HuH-7.5 (cell line): ENCODE measurements around the gene CST7.
"Not testable (repeated sequence)": the region's sequence is repeated elsewhere in the genome, so short reads cannot be mapped to it uniquely, and the experiment has no call there.

Experiments used
- DNase-seq: peaks from one replicate; pipeline ENCODE4 v3.0.0; 2011; ENCODE audit warnings: low spot score

Gene CST7

GRCh38 chr20:24929867-24930723 lies 19.0 kb upstream of the CST7 start:
- not testable (repeated sequence) for DNase-seq

DNA sequence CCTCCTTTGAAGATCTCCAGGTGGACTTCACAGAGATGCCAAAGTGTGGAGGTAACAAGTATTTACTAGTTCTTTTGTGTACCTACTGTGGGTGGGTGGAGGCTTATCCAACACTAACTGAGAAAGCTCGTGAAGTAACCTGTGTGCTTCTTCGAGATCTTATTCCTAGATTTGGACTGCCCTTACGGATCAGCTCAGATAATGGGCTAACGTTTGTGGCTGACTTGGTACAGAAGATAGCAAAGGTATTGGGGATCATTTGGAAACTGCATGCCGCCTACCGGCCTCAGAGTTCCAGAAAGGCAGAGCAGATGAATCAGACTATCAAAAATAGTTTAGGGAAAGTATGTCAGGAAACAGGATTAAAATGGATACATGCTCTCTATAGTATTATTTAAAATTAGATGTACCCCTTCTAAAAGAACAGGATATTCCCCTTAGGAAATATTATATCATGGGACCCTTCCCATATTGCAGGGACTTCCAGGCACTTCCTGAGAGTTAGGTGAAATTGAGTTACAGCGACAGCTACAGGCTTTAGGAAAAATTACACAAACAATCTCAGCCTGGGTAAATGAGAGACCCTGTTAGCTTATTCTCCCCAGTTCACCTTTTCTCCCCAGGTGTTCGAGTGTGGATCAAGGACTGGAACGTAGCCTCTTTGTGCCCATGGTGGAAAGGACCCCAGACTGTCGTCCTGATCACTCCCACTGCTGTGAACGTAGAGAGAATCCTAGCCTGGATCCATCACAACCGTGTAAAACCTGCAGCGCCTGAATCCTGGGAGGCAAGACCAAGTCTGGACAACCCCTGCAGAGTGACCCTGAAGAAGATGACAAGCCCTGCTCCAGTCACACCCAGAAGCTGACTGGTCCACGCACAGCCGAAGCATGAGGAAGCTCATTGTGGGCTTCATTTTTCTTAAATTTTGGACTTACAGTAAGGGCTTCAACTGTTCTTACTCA lies 18.1 kb upstream of the CST7 start:
- DNase-seq = not testable (repeated sequence)

DNA sequence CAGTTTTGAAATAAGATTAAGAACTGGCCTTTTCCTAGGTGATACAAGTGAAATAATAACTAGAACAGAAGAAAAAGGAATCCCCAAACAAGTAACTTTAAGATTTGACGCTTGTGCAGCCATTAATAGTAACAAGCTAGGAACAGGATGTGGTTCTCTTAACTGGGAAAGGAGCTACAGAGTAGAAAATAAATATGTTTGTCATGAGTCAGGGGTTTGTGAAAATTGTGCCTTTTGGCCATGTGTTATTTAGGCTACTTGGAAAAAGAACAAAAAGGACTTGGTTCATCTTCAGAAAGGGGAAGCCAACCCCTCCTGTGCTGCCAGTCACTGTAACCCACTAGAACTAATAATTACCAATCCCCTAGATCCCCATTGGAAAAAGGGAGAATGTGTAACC lies 17.2 kb upstream of the CST7 start:
- not testable (repeated sequence) for DNase-seq

DNA sequence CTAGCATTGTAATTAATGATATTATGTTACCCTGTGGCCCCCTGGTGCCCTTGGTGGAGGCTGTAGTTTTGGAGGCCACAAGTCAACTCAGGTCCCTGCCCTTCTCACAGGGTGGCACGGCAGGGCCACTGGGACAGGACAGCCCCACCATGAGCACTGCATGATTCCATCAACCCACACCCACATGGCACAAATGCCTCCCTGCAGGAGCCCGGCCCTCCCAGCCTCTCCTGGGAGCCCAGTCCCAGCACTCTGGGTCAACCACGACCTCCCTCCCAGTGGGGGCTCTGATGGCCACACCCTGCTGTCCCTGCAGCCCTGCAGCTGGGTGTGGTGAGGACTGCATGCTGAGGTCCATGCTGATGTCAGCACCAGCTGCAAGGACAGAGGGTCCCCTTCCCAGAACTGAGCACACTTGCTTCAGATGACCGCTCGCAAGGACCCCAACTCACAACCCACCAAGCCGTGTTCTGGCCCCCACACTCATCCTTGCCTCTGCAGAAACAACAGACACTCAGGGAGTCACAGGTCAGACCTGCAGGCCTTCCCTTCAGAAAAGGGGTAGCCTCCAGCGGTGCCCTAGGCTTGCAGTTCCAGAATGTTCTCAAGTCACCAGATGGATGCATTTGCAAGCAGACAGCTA lies 15.7 kb upstream of the CST7 start:
- DNase-seq = no peak

- DNase-seq = no peak
Observed at GRCh38 chr20:24934101-24934661, 14.9 kb upstream of the CST7 start.

- no peak for DNase-seq
Observed at GRCh38 chr20:24934716-24935115, 14.4 kb upstream of the CST7 start.

- no peak for DNase-seq
Observed at GRCh38 chr20:24935140-24935539, 13.9 kb upstream of the CST7 start.

DNA sequence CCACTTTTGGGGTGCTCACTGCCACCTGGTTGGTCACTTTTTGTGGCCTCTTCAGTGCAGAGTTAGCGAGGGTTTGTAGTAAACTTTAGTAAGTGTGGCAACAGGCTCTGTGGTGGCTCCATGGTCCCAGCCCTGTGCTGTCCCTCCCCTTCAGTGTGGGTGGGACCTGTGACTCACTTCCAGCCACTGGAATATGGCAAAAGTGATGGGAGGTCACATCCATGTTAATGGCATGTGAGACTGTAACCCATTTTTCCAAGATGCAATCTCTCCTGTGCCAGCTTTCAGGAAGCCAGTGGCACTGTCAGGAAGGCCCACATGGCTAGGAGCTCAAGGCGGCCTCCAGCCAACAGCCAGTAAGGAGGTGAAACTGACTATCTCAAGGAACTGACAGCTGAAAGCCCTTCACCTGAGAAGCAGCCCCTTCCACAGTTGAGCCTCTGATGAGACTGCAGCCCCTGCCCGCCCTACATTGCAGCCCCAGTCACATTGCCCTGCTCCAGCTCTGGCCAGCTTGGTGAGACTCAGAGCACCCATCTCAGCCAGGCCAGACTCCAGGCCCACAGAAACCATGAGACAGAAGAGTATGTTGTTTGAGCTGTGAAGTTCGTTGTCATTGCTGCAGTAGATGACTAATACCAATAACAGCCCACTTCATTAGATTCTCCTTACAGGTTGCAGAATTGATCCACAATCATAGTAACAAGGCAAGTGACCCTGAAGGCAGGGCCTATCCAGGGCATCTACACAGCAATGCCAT lies 13.1 kb upstream of the CST7 start:
- no peak for DNase-seq

DNA sequence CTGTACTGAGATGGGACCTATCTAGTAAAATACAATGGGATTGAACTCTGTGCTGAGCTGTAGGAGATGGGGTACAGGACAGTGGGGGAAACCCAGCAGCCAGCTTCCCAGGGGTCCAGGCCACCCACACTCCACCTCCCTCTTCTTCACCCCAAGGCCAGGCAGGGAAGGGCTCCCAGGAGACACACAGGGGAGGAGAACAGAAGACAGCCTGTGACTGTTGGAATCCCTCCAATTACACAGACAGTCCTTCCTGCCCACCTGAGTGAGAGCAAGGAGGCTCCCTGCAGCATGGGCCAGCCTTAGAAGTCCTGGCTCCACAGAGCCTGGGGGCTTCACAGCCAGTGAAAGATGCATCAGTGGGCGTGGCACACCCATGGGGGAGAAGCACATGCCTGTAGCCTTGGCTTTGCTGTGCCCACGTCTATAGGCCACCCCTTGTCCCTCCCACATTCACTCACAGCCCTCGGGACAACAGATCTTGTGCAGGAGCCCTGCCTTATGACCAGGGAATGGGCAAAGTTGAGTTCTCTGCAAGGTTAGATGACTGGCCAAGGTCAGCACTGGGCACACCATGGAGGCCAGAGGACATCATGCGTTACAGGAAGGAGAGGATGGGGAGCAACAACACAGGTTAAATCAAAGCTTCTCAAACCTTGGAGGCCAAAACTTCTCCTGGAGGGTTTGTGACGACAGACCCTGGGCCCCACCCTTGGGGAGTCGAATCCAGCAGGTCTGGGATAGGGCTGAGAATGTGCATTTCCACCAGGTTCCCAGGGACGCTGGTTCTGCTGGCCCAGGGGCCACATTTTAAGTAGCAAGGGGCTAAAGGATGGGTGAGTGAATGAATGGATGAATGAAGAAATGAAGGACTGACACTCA lies 12.3 kb upstream of the CST7 start:
- no peak for DNase-seq

DNA sequence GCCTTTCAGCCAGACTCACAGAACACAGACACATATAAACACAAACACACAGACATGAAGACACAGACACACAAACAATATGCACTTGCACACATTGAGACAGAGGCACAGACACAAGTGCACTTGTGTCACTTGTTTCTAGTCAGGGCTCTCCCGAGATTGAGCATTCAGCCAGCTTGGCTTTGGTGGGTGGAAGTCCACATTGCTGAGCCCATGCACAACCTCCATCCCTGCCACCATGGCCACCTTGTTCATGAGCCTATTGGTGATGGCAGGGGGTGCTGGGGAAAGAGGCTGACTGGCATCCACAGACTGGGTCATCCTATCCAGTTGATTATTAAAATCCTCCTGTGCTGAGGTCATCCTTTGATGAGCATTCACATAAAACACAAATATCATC lies 11.5 kb upstream of the CST7 start:
- DNase-seq = no peak

DNA sequence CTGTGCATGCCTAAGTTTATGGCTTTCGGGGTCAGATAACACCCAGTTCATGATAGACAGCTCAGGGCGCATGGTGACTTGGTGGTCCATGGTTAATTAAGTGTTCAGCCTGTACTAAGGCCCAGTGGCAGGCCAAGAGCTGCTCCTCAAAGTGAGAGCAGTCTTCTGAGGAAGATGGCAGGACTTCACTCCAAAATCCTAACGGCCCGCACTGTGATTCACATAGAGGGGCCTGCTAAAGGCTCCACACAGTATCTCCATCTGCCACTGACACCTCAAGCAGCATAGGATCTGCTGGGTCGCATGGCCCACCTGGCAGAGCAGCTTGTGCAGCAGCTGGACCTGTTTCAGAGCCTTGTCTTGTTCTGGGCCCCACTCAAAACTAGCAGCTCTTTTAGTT lies 10.6 kb upstream of the CST7 start:
- DNase-seq = no peak

DNA sequence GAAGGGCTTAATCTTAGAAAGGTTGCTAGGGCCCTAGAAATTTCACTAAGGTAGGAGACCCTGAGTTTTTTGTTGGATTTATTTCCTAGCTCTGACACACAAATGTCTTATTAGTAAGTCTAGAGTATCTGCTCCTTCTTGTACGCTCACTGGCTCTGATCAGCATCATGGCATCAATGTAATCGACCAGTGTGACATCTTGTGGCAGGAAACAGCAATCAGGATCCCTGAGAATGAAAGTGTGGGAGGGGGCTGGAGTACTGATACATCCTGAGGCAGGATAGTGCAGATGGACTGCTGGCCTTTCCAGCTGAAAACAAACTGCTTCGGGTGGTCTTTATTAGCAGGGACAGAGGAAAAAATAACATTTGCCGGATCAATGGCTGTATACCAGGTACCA lies 10.0 kb upstream of the CST7 start:
- DNase-seq = no peak

GRCh38 chr20:24942679-24943078 lies 6.4 kb upstream of the CST7 start:
- no peak for DNase-seq

GRCh38 chr20:24943196-24943595 lies 5.9 kb upstream of the CST7 start:
- no peak for DNase-seq

DNA sequence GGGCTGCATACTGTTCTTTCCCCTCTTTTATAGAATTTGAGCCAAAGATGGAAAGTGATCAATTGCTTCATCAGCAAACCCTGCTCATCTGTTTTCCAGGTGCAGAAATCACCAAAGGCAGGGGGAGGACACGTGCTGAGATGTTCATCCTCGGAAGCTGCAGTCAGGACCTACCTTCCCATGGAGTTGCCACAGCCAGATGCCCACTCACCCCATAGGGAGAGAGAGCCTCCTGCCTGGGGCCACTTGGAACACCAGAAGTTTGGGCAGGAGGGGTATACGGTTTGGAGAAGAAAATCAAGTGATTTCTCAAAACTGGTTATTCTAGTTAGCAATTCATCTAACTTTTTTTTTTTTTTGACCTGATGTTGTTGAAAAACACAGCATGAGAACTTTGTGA lies 5.3 kb upstream of the CST7 start:
- DNase-seq = no peak

DNA sequence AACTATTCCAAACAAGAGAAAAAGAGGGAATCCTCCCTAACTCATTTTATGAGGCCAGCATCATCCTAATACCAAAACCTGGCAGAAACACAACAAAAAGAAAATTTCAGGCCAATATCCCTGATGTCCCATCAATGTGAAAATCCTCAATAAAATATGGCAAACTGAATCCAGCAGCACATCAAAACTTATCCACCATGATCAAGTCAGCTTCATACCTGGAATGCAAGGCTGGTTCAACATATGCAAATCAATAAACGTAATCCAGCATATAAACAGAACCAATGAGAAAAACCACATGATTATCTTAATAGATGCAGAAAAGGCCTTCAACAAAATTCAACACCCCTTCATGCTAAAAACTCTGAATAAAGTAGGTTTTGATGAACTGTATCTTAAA lies 2.7 kb upstream of the CST7 start:
- not testable (repeated sequence) for DNase-seq

DNA sequence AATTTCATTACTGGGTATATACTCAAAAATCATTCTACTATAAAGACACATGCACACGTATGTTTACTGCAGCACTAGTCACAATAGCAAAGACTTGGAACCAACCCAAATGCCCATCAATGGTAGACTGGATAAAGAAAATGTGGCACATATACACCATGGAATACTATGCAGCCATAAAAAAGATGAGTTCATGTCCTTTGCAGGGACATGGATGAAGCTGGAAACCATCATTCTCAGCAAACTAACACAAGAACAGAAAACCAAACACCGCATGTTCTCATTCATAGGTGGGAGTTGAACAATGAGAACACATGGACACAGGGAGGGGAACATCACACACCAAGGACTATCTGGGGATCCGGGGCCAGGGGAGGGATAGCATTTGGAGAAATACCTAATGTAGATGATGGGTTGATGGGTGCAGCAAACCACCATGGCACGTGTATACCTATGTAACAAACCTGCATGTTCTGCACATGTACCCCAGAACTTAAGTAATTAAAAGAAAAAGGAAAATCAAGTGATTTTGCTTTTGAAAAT lies 602 bp upstream of the CST7 start:
- not testable (repeated sequence) for DNase-seq

- DNase-seq = no peak
Observed at GRCh38 chr20:24949756-24950127, 673 bp downstream of the CST7 start.

DNA sequence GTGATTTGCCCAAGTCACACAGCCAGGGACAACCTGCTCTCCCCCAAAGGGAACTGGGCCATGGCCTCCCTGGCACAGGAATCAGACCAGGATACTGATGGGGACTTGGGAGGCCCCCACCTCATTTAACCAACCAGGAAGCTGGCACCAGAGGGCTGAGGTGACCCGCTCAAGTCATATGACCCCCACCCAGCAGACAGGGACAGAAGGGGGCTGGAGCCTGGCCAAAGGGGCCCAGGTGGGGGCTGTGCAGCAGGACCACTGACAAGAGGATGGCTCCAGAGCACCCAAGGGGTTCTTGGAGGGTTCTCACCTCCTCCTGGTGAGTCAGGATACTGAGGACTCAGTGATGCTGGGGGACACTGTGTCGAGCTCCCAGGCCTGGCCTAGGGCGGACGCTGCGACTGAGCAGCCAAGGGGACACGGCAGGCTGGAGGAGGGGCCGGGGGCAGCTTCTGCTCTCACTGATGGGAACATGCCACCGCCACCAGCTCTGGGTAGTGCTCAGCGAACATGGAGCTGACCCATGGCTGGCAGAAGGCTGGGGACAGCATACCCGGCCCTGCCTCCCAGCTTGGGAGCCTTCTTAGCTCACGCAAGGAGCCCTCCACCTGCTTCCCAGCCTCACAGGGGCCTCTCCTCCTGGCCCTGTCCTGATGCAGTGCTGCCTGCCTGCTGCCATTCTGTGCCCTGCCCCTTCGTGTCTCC lies 1.2 kb downstream of the CST7 start:
- no peak for DNase-seq
